IMR-90 (cell line): ENCODE results near the gene NFIA. TPM values are rescaled to one million over a fixed set of nuclear protein-coding genes. Genes with fewer than 3 reads are reported as not detected.
A peak's percentile ranks its signal among the peaks of the same experiment; 100 is the strongest.

Experiments used
- ATAC-seq: fragments of 200-7000 bp; cut with Tn5 transposase; 2 replicates; pipeline ENCODE4 v1.9.1; 2020; ENCODE audit warnings: low read depth, mild to moderate bottlenecking, moderate library complexity
- BruUV-seq: library from RNA; stranded (reverse); fragments of 400-500 nt; replicated peaks from 2 replicates; lab custom pipeline; 2021; lab: Mats Ljungman, UMichigan
- CTCF ChIA-PET: fragments of 300-600 bp; formaldehyde crosslinking; extraction: SDS; loops from one replicate; lab custom pipeline; 2021; ENCODE audit warnings: antibody characterized with exemption; lab: Yijun Ruan, JAX
- POLR2A ChIA-PET: fragments of 300-600 bp; sonication (Branson Sonifier 250); formaldehyde crosslinking; loops from one replicate; lab custom pipeline; 2022; ENCODE audit warnings: antibody characterized with exemption; ENCODE audit not compliant: unreplicated experiment; lab: Charles Lee
- DNase-seq: peaks from one replicate; pipeline ENCODE4 v3.0.0; 2013
- H2AFZ ChIP-seq: replicated peaks from 2 replicates; pipeline ENCODE3; 2013; ENCODE audit warnings: low read length, mild to moderate bottlenecking; ENCODE audit not compliant: poor library complexity
- H2AK5ac ChIP-seq: 2 replicates; pipeline ENCODE4 v1.6.1; 2013; ENCODE audit warnings: low read depth, low read length, inconsistent platforms
- H2AK9ac ChIP-seq: replicated peaks from 2 replicates; pipeline ENCODE3; 2013; ENCODE audit warnings: mild to moderate bottlenecking, low read depth, low read length, moderate library complexity; ENCODE audit not compliant: poor library complexity
- H2BK120ac ChIP-seq: 2 replicates; pipeline ENCODE4 v1.6.1; 2013; ENCODE audit warnings: low read depth, low read length, inconsistent platforms
- H2BK15ac ChIP-seq: 3 replicates; pipeline ENCODE4 v1.6.1; 2013; ENCODE audit warnings: low read depth, low read length, inconsistent platforms
- H2BK20ac ChIP-seq: 2 replicates; pipeline ENCODE4 v1.6.1; 2013; ENCODE audit warnings: low read depth, mild to moderate bottlenecking, inconsistent platforms, low read length, moderate library complexity
- H2BK5ac ChIP-seq: 2 replicates; pipeline ENCODE4 v1.6.1; 2013; ENCODE audit warnings: mild to moderate bottlenecking, low read depth, low read length, inconsistent platforms; ENCODE audit not compliant: poor library complexity, severe bottlenecking
- H3K14ac ChIP-seq: replicated peaks from 2 replicates; pipeline ENCODE4 v1.6.1; 2013; ENCODE audit warnings: low read depth, low read length, inconsistent platforms
- H3K18ac ChIP-seq: 2 replicates; pipeline ENCODE4 v1.6.1; 2013; ENCODE audit warnings: low read depth, low read length, control low read depth
- H3K23ac ChIP-seq: 2 replicates; pipeline ENCODE4 v1.6.1; 2013; ENCODE audit warnings: low read depth, low read length, inconsistent platforms
- H3K27ac ChIP-seq: 2 replicates; pipeline ENCODE4 v1.5.1; 2013; ENCODE audit warnings: mild to moderate bottlenecking, control low read depth, low read length; ENCODE audit not compliant: insufficient read depth
- H3K27me3 ChIP-seq: 2 replicates; pipeline ENCODE4 v1.6.1; 2013; ENCODE audit warnings: low read length; ENCODE audit not compliant: control insufficient read depth, insufficient read depth
- H3K36me3 ChIP-seq: 2 replicates; pipeline ENCODE4 v1.6.1; 2013; ENCODE audit warnings: low read length, mixed read lengths; ENCODE audit not compliant: control insufficient read depth, insufficient read depth
- H3K4ac ChIP-seq: 2 replicates; pipeline ENCODE4 v1.6.1; 2013; ENCODE audit warnings: low read depth, low read length, inconsistent platforms
- H3K4me1 ChIP-seq: 2 replicates; pipeline ENCODE4 v1.6.1; 2013; ENCODE audit warnings: low read length, mixed read lengths; ENCODE audit not compliant: control insufficient read depth, insufficient read depth
- H3K4me2 ChIP-seq: 2 replicates; pipeline ENCODE4 v1.6.1; 2013; ENCODE audit warnings: low read depth, mild to moderate bottlenecking, control low read depth, low read length, moderate library complexity
- H3K4me3 ChIP-seq: 2 replicates; pipeline ENCODE4 v1.5.1; 2013; ENCODE audit warnings: low read depth, mild to moderate bottlenecking, control low read depth, low read length, moderate library complexity; ENCODE audit not compliant: insufficient read depth
- H3K56ac ChIP-seq: 2 replicates; pipeline ENCODE4 v1.6.1; 2013; ENCODE audit warnings: low read length, inconsistent platforms; ENCODE audit not compliant: insufficient read depth; ENCODE audit errors: extremely low read depth
- H3K79me1 ChIP-seq, 2 experiments: 2 replicates each; pipeline ENCODE4 v1.6.1; 2013; ENCODE audit warnings: low read length in 2 of 2, inconsistent platforms in 1 of 2, low read depth in 1 of 2
- H3K9ac ChIP-seq: 2 replicates; pipeline ENCODE4 v1.6.1; 2013; ENCODE audit warnings: low read depth, low read length, control low read depth
- H3K9me1 ChIP-seq: 2 replicates; pipeline ENCODE4 v1.6.1; 2013; ENCODE audit warnings: low read length, inconsistent platforms; ENCODE audit not compliant: insufficient read depth
- H3K9me3 ChIP-seq: 2 replicates; pipeline ENCODE4 v1.6.1; 2013; ENCODE audit warnings: low read length; ENCODE audit not compliant: control insufficient read depth, insufficient read depth
- H4K20me1 ChIP-seq: 2 replicates; pipeline ENCODE4 v1.6.1; 2013; ENCODE audit warnings: low read length, inconsistent platforms; ENCODE audit not compliant: insufficient read depth
- H4K5ac ChIP-seq: 2 replicates; pipeline ENCODE4 v1.6.1; 2013; ENCODE audit warnings: mild to moderate bottlenecking, low read depth, low read length, control low read depth
- H4K8ac ChIP-seq, 2 experiments: 2 replicates each; pipeline ENCODE4 v1.6.1; 2013; ENCODE audit warnings: low read depth in 2 of 2, low read length in 2 of 2, control low read depth in 1 of 2, inconsistent platforms in 1 of 2
- H4K91ac ChIP-seq: 2 replicates; pipeline ENCODE4 v1.6.1; 2013; ENCODE audit warnings: low read depth, low read length, inconsistent platforms; ENCODE audit not compliant: insufficient read depth
- WGBS, 2 experiments: methylation state at CpG; one replicate each; pipeline versions ENCODE4 v1.1.5 to v1.1.7; 2013; ENCODE audit warnings: missing lambda C conversion rate in 2 of 2; ENCODE audit not compliant: insufficient read length in 1 of 2; ENCODE audit errors: extremely low coverage in 2 of 2; 5-methylcytosine and 5-hydroxymethylcytosine counted together
- dilution Hi-C: fragments of 300-500 bp; cut with HindIII; formaldehyde crosslinking; loops from one replicate; pipeline ENCODE4 v1.14.3; 2018; ENCODE audit warnings: low sequenced_read_pairs; ENCODE audit not compliant: unreplicated experiment
- in situ Hi-C: fragments of 300-500 bp; cut with MboI; formaldehyde crosslinking; loops from 3 replicates; pipeline ENCODE4 v1.14.3; 2019; ENCODE audit warnings: low sequenced_read_pairs, inconsistent platforms, mixed read lengths
- intact Hi-C: fragments of 100-400 bp; cut with micrococcal nuclease; formaldehyde crosslinking; loops from 2 replicates; pipeline ENCODE4 v1.10.0; 2022
- polyA plus RNA-seq, 3 experiments: library from polyadenylated mRNA; depleted of rRNA; stranded (reverse); fragments of >200 nt; gene quantifications; 2 replicates each; pipeline ENCODE4 v1.2.3, GENCODE V29; 2012; ENCODE audit warnings: low replicate concordance in 1 of 3
- total RNA-seq: library from RNA; depleted of rRNA; stranded (reverse); fragments of >200 nt; gene quantifications from 2 replicates; pipeline ENCODE4 v1.2.3, GENCODE V29; 2012
- TF ChIP-seq, protein P1 (sequence below): conservative IDR thresholded peaks from 2 replicates; pipeline ENCODE4 v1.5.1; 2012; ENCODE audit warnings: mild to moderate bottlenecking, low read depth, low read length, improper control_type of control experiment

The NFIA gene
- total and polyA plus RNA-seq, 2 of the 4 experiments (the other 2 are of a cell fraction), result 1.6 to 2.2 TPM

- H4K91ac ChIP-seq, result no peak overlapping the region
These were observed 39.8 kb upstream of the NFIA start for GRCh38 chr1:61042466-61043009.

More at GRCh38 chr1:61042466-61043009, 39.8 kb upstream of the NFIA start:
- no peak overlapping the region for H3K9ac ChIP-seq
- no peak overlapping the region for H3K23ac ChIP-seq
- H3K4ac ChIP-seq, result no peak overlapping the region
- H3K4me1 ChIP-seq, result no peaks in the 10 kb centered on the region
- H3K36me3 ChIP-seq, result no peaks in the 10 kb centered on the region
- peak overlapping the region; percentile 15 for H2AK9ac ChIP-seq
- H3K27me3 ChIP-seq, result peaks cover 17% of the 10 kb centered on the region
- in situ Hi-C loops, result loop anchor here (5.0 to 25.0 kb wide), 3 partner anchors 405 to 1055 kb away; no protein-coding TSS in a partner anchor
- no peaks in the 10 kb centered on the region for H4K20me1 ChIP-seq
- TF ChIP-seq, protein P1, sequence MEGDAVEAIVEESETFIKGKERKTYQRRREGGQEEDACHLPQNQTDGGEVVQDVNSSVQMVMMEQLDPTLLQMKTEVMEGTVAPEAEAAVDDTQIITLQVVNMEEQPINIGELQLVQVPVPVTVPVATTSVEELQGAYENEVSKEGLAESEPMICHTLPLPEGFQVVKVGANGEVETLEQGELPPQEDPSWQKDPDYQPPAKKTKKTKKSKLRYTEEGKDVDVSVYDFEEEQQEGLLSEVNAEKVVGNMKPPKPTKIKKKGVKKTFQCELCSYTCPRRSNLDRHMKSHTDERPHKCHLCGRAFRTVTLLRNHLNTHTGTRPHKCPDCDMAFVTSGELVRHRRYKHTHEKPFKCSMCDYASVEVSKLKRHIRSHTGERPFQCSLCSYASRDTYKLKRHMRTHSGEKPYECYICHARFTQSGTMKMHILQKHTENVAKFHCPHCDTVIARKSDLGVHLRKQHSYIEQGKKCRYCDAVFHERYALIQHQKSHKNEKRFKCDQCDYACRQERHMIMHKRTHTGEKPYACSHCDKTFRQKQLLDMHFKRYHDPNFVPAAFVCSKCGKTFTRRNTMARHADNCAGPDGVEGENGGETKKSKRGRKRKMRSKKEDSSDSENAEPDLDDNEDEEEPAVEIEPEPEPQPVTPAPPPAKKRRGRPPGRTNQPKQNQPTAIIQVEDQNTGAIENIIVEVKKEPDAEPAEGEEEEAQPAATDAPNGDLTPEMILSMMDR, result no peak
- ATAC-seq (no peak), DNase-seq (no peak)
- no peak overlapping the region for H2BK15ac ChIP-seq
- H4K8ac ChIP-seq, result no peak overlapping the region
- H3K4me2 ChIP-seq, result peak overlapping the region; percentile 34; the same call in 1 of the 2 replicates
- H3K18ac ChIP-seq, result no peak overlapping the region
- no TSS peak for BruUV-seq
- intact Hi-C loops, result loop anchor here (1.0 to 2.0 kb wide), 5 partner anchors 64 to 1071 kb away; no protein-coding TSS in a partner anchor
- POLR2A ChIA-PET, result no interaction called here
- no peaks in the 10 kb centered on the region for H3K9me1 ChIP-seq
- WGBS, 2 experiments, result 0% methylated on average over 5 of the region's 17 CpGs; no CpG with 5 or more reads in 1 of the 2 experiments
- H2BK20ac ChIP-seq, result no peak overlapping the region
- H3K27ac ChIP-seq, result no peak overlapping the region
- H2AFZ ChIP-seq, result peak overlapping the region; percentile 83
- no peak overlapping the region for H2BK5ac ChIP-seq
- CTCF ChIA-PET, result interaction anchor here (1.3 to 1.5 kb wide), 2 partner anchors 761 to 1071 kb away, joined by 3 to 4 read pairs; no protein-coding TSS in a partner anchor
- no peaks in the 10 kb centered on the region; the same call in 1 of the 2 replicates for H3K9me3 ChIP-seq
- peak overlapping the region; percentile 21; the same call in 1 of the 2 replicates for H3K4me3 ChIP-seq
- H3K79me1 ChIP-seq, result no peaks in the 10 kb centered on the region
- no peak overlapping the region for H3K14ac ChIP-seq
- H2AK5ac ChIP-seq, result no peak overlapping the region
- no peak overlapping the region for H4K5ac ChIP-seq
- H2BK120ac ChIP-seq, result no peak overlapping the region
- no peak overlapping the region for H3K56ac ChIP-seq
- dilution Hi-C loops, result no loop called here
